Measurements from ENCODE around the gene SLC19A1.
"Not testable (repeated sequence)": the region's sequence is repeated elsewhere in the genome, so short reads cannot be mapped to it uniquely, and the experiment has no call there.

The SLC19A1 gene

GRCh38 chr21:45533361-45533845, 8.8 kb downstream of the SLC19A1 start:
- DNase-seq (ENCODE audit: low read depth, low spot score): no peak

DNA sequence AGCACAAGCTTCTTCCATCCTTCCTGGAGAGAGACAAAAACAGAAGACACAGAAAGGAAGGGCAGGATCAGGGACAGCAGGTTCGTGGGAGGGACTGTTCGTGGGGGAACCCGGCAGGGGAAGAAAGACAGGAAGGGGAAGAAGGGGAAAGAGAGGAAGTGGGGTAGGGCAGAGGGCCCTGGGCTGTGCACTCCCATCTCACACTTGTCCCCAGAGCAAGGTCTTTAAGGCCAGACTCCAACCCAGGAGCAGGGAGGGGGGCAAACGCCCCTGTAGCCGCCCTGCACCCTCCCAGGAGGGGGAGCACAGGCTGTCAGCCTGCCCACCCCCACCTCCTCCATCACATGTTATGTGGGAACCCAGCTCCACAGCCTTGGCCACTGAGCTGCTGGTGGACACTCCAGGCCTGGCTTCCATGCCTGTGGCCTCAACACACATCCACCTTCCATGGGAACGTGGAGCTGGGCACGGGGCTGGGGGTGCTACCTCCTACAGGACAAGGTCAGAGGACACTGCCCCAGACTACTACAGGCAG, 9.3 kb downstream of the SLC19A1 start:
- no peak for DNase-seq (ENCODE audit: low read depth, low spot score)

GRCh38 chr21:45531393-45532215, 10.6 kb downstream of the SLC19A1 start:
- no peak for DNase-seq (ENCODE audit: low read depth, low spot score)

GRCh38 chr21:45531114-45531392, 11.2 kb downstream of the SLC19A1 start:
- not testable (repeated sequence) for DNase-seq (ENCODE audit: low read depth, low spot score)

GRCh38 chr21:45530423-45531113, 11.7 kb downstream of the SLC19A1 start:
- no peak for DNase-seq (ENCODE audit: low read depth, low spot score)

DNA sequence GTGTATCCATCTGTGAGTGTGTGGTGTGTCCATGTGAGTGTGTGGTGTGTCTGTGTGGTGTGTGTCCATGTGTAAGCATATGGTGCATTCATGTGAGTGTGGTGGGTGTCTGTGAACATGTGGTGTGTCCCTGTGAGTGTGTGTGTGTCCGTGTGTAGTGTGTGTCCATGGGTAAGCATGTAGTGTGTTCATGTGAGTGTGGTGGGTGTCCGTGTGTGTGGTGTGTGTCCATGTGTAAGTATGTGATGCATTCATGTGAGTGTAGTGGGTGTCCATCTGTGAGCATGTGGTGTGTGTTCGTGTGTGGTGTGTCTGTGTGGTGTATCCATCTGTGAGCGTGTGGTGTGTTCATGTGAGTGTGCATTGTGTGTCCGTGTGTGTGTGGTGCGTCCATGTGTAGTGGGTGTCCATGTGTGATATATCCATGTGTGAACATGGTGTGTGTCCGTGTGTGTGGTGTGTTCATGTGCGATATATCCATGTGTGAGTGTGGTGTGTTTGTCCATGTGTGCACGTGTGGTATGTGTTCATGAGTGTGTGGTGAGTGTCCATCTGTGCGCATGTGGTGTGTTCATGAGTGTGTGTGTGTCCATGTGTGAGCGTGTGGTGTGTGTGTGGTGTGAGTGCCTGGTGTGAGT, 12.3 kb downstream of the SLC19A1 start:
- DNase-seq (ENCODE audit: low read depth, low spot score): no peak

- DNase-seq (ENCODE audit: low read depth, low spot score): no peak
Observed at GRCh38 chr21:45528981-45529784, 13.1 kb downstream of the SLC19A1 start.

DNA sequence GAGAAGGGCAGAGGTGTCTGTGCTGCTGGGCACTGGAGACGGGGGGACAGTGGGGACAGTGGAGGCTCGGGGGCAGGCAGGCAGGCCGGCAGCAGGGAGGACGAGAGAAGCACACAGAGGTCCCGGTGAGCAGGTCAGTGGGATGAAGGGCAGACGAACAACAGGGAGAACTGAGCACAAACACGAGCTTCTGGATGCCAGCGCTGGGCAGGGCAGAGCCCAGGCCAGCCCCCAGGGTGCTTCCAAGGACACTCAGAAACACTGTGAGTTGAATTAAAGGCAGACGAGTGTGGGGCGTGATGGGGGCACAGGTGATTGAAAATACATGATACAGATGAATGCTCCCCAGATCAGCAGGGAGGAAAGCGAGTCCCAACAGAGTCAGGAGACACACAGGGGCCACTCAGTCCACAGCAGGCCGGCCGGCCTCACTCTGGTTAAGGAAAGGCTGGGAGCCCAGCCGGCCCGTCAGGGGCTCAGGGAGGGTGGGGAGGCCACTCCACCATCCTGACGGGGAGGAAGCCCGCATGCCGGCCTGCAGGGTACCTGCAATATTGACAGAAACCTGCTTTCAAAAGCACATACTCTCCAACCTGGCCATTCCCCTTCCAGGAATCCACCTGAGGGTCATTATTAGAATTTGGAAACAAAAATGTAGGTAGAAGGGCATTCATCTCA, 14.1 kb downstream of the SLC19A1 start:
- no peak for DNase-seq (ENCODE audit: low read depth, low spot score)

DNA sequence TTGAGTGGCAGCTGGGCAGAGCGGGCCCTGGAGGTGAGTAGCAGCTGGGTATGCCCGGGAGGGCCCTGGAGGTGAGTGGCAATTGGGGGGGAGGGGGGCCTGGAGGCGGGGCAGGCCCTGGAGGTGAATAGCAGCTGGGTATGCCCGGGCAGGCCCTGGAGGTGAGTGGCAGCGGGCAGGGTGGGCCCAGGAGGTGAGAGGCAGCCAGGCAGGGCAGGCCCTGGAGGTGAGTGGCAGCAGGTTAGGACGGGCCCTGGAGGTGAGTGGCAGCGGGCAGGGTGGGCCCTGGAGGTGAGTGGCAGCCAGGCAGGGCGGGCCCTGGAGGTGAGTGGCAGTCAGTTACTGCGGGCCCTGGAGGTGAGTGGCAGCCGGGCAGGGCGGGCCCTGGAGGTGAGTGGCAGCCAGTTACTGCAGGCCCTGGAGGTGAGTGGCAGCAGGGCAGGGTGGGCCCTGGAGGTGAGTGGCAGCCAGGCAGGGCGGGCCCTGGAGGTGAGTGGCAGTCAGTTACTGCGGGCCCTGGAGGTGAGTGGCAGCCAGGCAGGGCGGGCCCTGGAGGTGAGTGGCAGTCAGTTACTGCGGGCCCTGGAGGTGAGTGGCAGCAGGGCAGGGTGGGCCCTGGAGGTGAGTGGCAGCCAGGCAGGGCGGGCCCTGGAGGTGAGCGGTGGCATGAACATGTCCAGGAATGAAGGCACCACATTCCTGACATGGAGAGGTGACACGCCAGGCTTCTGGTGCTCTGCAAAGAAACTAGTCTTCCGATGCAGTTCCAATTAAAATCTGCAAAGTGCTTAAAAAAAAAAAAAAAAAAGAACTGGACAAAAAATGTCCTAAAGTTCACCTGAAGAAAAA, 14.9 kb downstream of the SLC19A1 start:
- not testable (repeated sequence) for DNase-seq (ENCODE audit: low read depth, low spot score)

DNA sequence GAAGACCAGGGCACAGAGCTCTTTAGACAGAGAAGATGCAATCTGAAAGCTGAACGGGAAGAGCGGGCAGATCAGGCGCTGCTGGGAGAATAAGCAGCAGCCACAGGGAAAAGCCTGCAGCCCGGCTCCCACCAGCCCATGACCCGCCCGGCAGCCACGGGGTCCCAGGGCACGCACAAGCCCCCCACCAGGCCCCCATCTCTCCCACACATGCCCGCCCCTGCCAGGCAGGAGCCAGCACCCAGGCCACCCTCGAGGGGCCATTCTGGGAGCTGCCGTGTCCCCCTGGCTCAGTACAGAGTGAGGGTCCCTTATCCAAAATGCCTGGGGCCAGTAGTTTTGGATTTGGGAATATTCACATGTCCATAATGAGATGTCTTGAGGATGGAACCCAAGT, 16.3 kb downstream of the SLC19A1 start:
- DNase-seq (ENCODE audit: low read depth, low spot score): no peak

GRCh38 chr21:45525153-45525909, 16.9 kb downstream of the SLC19A1 start:
- DNase-seq (ENCODE audit: low read depth, low spot score): no peak

GRCh38 chr21:45524756-45525152, 17.5 kb downstream of the SLC19A1 start:
- no peak for DNase-seq (ENCODE audit: low read depth, low spot score)

GRCh38 chr21:45523411-45524101, 18.7 kb downstream of the SLC19A1 start:
- no peak for DNase-seq (ENCODE audit: low read depth, low spot score)

DNA sequence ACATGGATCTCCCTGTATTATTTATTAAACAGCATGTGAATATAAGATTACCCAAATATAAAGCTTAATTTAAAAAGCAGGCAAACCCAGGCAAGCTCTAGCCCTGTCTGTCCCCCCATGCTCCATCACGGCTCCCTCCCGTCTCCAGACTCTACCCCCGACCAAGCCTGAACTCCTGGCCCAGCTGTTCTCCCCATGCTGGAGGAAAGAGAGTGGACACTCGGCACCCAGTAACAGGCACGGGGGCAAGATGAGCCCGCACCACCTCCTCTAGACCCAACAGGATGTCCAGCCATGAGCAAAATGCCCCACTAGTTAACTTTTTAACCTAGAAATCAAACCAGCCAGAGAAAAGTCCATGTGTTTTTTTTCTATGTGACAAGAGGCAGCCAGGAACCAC, 19.3 kb downstream of the SLC19A1 start:
- no peak for DNase-seq (ENCODE audit: low read depth, low spot score)

GRCh38 chr21:45522381-45522780, 19.9 kb downstream of the SLC19A1 start:
- no peak for DNase-seq (ENCODE audit: low read depth, low spot score)

DNA sequence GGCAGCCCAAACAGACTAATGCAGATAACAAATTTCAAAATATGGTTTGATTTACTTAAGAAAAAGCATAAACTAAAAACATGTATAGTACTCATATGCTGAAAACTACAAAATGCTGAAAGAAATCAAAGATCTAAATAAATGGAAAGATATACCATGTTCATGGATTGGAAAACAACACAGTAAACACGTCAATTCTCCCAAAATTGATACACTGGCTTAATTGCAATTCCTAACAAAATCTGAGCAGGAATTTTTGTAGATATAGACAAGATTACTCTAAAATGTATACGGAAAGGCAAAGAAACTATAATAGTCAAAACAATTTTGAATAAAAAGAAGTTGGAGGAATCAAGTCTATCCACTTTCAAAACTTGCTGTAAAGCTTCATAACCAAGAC, 21.0 kb downstream of the SLC19A1 start:
- DNase-seq (ENCODE audit: low read depth, low spot score): no peak

- DNase-seq (ENCODE audit: low read depth, low spot score): no peak
Observed at GRCh38 chr21:45519182-45519581, 23.1 kb downstream of the SLC19A1 start.

- no peak for DNase-seq (ENCODE audit: low read depth, low spot score)
Observed at GRCh38 chr21:45518742-45519141, 23.5 kb downstream of the SLC19A1 start.
